NCI-H146 treated with DMSO at 0.1 percent for 48 hours (cell line): ENCODE measurements around the gene GALC.
A peak's percentile ranks its signal among the peaks of the same experiment; 100 is the strongest.
"Not testable (repeated sequence)": the region's sequence is repeated elsewhere in the genome, so short reads cannot be mapped to it uniquely, and the experiment has no call there.

Experiments used
- DNase-seq: peaks from one replicate; lab custom pipeline; 2025; ENCODE audit not compliant: unreplicated experiment; lab: John Stamatoyannopoulos, UW

The GALC gene

GRCh38 chr14:87992718-87993628 lies at the start of gene GALC:
Gene GALC (minus strand): TSS chr14:87993182. CDS start chr14:87993164, 18 bp downstream.
- peak; percentile 74 for DNase-seq

GRCh38 chr14:88040146-88040545 lies 47.2 kb upstream of the GALC start:
- no peak for DNase-seq

- no peak for DNase-seq
These were observed 46.2 kb upstream of the GALC start for GRCh38 chr14:88039197-88039596.

- no peak for DNase-seq
These were observed 44.3 kb upstream of the GALC start for GRCh38 chr14:88037325-88037724.

GRCh38 chr14:88036422-88036821 lies 43.4 kb upstream of the GALC start:
- DNase-seq, result no peak

- DNase-seq, result no peak
These were observed 41.1 kb upstream of the GALC start for GRCh38 chr14:88034076-88034475.

GRCh38 chr14:88032373-88032772 lies 39.4 kb upstream of the GALC start:
- no peak for DNase-seq

- DNase-seq, result no peak
These were observed 37.9 kb upstream of the GALC start for GRCh38 chr14:88030892-88031291.

- DNase-seq, result no peak
These were observed 37.1 kb upstream of the GALC start for GRCh38 chr14:88030079-88030478.

- no peak for DNase-seq
These were observed 36.5 kb upstream of the GALC start for GRCh38 chr14:88029500-88029899.

- no peak for DNase-seq
These were observed 33.9 kb upstream of the GALC start for GRCh38 chr14:88026890-88027289.

GRCh38 chr14:88025313-88025712 lies 32.3 kb upstream of the GALC start:
- no peak for DNase-seq

GRCh38 chr14:88024252-88025086 lies 31.5 kb upstream of the GALC start:
- not testable (repeated sequence) for DNase-seq

- DNase-seq, result peak; percentile 2
These were observed 30.7 kb upstream of the GALC start for GRCh38 chr14:88023658-88024187.

- no peak for DNase-seq
These were observed 24.6 kb upstream of the GALC start for GRCh38 chr14:88017535-88017934.

- no peak for DNase-seq
These were observed 23.8 kb upstream of the GALC start for GRCh38 chr14:88016768-88017167.

- DNase-seq, result peak; percentile 59
These were observed 20.9 kb upstream of the GALC start for GRCh38 chr14:88013750-88014349.

GRCh38 chr14:88012495-88012894 lies 19.5 kb upstream of the GALC start:
- DNase-seq, result no peak

- DNase-seq, result no peak
These were observed 17.3 kb upstream of the GALC start for GRCh38 chr14:88010331-88010730.

- DNase-seq, result no peak
These were observed 16.5 kb upstream of the GALC start for GRCh38 chr14:88009486-88009885.

- DNase-seq, result no peak
These were observed 15.2 kb upstream of the GALC start for GRCh38 chr14:88008039-88008742.
